ENCODE results near the gene FHDC1.

DNA sequence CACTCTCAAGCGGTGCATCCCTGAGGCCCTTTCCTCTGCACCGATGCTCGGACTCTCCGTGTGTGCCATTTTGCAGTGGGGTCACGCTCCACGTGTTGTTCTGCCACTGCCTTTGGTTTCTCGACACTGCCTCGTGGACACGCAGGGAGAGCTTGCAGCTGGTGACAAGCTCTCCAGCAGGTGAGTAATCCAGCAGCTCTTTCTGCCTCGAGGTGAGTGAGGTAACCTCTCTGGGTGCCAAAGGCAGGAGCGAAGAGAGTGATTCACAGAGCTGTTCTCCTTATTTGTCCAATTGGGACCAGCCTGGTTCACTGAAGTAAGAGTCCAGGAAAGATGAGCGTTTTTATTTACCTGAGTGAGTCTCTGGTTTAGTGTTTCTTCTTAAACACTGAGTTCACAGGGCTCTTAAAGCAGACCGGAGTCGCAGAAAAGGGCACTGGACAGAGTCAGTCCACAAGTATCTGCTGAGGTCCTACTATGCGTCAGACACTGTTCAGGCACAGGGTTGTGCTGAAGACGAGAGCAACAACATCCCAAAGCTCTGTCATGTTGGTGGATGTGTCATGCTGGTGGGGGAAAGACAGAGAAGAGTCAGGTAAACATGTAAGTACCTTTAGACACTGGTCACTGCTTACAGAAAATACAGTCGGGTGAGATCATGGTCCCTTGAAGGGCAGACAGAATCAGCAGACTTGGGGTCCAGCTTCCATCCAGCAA lies 61.8 kb downstream of the FHDC1 start:
- TF ChIP-seq CTCF (IDR thresholded peaks at IDR 0.05), result no peak
- TF ChIP-seq POLR2A (IDR thresholded peaks at IDR 0.05), result no peak

All from Peyer's patch (tissue), 4 donors.